Measurements from ENCODE around the gene RAP1GAP. TPM values are rescaled to one million over a fixed set of nuclear protein-coding genes. Genes with fewer than 3 reads are reported as not detected.

RAP1GAP gene
- total and polyA plus RNA-seq, 2 of the 13 experiments (the other 11 are each of a cell fraction or from before 2014, with no cell fraction given), result 11.9 to 37.5 TPM

GRCh38 chr1:21651214-21652042 is 17.7 kb downstream of the RAP1GAP start (continued):
- TF ChIP-seq ZNF609 (CRISPR knock-in tag; IDR thresholded peaks at IDR 0.05; ENCODE audit: borderline replicate concordance) (no peak), CSRNP2 (CRISPR knock-in tag; conservative IDR thresholded peaks at IDR 0.05; ENCODE audit: low read depth) (no peak), NFKBIZ (CRISPR knock-in tag; IDR thresholded peaks at IDR 0.05) (no peak), SRY (CRISPR knock-in tag; IDR thresholded peaks at IDR 0.05) (0 out of 2 replicates have a peak, but pooled peaks have one; percentile 44), MYNN (CRISPR knock-in tag; IDR thresholded peaks at IDR 0.05; ENCODE audit: low read depth) (no peak), ZBTB2 (CRISPR knock-in tag; IDR thresholded peaks at IDR 0.05; ENCODE audit: low read depth) (peak; percentile 69; the same call in 1 of the 2 replicates), FOXO1 (CRISPR knock-in tag; IDR thresholded peaks at IDR 0.05) (no peak), ZNF562 (CRISPR knock-in tag; IDR thresholded peaks at IDR 0.05; ENCODE audit: borderline replicate concordance) (no peak), ZNF788 (CRISPR knock-in tag; IDR thresholded peaks at IDR 0.05; ENCODE audit: borderline replicate concordance) (no peak), TP53 (CRISPR knock-in tag; conservative IDR thresholded peaks at IDR 0.05) (no peak), ZSCAN5A (CRISPR knock-in tag; IDR thresholded peaks at IDR 0.05; ENCODE audit: borderline replicate concordance) (no peak), NR2C2 (CRISPR knock-in tag; IDR thresholded peaks at IDR 0.05; ENCODE audit: borderline replicate concordance) (no peak), ZNF230 (CRISPR knock-in tag; IDR thresholded peaks at IDR 0.05) (no peak), ZNF567 (CRISPR knock-in tag; IDR thresholded peaks at IDR 0.05; ENCODE audit: borderline replicate concordance) (0 out of 2 replicates have a peak, but pooled peaks have one; percentile 47), ZNF740 (CRISPR knock-in tag; IDR thresholded peaks at IDR 0.05) (no peak)

Measured in HepG2 (cell line).